Lower leg skin (tissue), 4 donors: ENCODE results near the gene VPS8. TPM values are rescaled to one million over a fixed set of nuclear protein-coding genes. Genes with fewer than 3 reads are reported as not detected.

Experiments used
- DNase-seq, 2 donors: peaks; one replicate each; pipeline ENCODE4 v3.0.0-alpha.2; 2019; ENCODE audit warnings: low spot score in 2 of 2
- H3K4me3 ChIP-seq: fragments of 200-600 bp; sonication (generic); 2 replicates; pipeline ENCODE4 v1.5.1; 2017; ENCODE audit warnings: mild to moderate bottlenecking, low read depth; ENCODE audit not compliant: poor library complexity, severe bottlenecking
- CTCF ChIP-seq, 3 donors: fragments of 450-650 bp; IDR thresholded peaks; one replicate each; pipeline ENCODE4 v1.5.1; 2016; ENCODE audit warnings: antibody characterized with exemption in 3 of 3, mild to moderate bottlenecking in 3 of 3, moderate library complexity in 2 of 3
- POLR2A ChIP-seq, 2 donors: fragments of 450-650 bp; IDR thresholded peaks; one replicate each; pipeline ENCODE4 v1.6.1; 2016 to 2017; ENCODE audit warnings: antibody characterized with exemption in 2 of 2, mild to moderate bottlenecking in 1 of 2, moderate library complexity in 1 of 2
- WGBS, 2 donors: methylation state at CpG; one replicate each; pipeline ENCODE4 v1.1.5; 2018; 5-methylcytosine and 5-hydroxymethylcytosine counted together
- intact Hi-C: fragments of 100-400 bp; cut with DNase I; formaldehyde crosslinking; loops from one replicate; pipeline ENCODE4 v1.15.0; 2023; ENCODE audit warnings: low total_unique reads
- total RNA-seq, 4 donors: library from RNA; depleted of rRNA; stranded (reverse); fragments of >200 nt; gene quantifications; one replicate each; pipeline ENCODE4 v1.1.0, GENCODE V29; 2016

Gene VPS8
- total RNA-seq, 4 donors from 2014 or later, result 31.4 to 67.7 (median 55.1) TPM

- intact Hi-C loops, result no loop called here
- 49 to 55% methylated on average over 2 of the region's 2 CpGs for WGBS, 2 donors
- no peak for DNase-seq
- no peak overlapping the region for H3K4me3 ChIP-seq
- TF ChIP-seq POLR2A (IDR thresholded peaks at IDR 0.05) (no peak), CTCF (IDR thresholded peaks at IDR 0.05) (no peak)
Observed at GRCh38 chr3:185058796-185059195, 246.8 kb downstream of the VPS8 start.

- TF ChIP-seq CTCF (IDR thresholded peaks at IDR 0.05), result no peak
- no peak for TF ChIP-seq POLR2A (IDR thresholded peaks at IDR 0.05)
- 73 to 81% methylated on average over 2 of the region's 2 CpGs for WGBS, 2 donors
- intact Hi-C loops, result no loop called here
- no peak for DNase-seq
- no peak overlapping the region for H3K4me3 ChIP-seq
Observed at GRCh38 chr3:185059766-185060165, 247.8 kb downstream of the VPS8 start.

- no peak overlapping the region for H3K4me3 ChIP-seq
- intact Hi-C loops, result no loop called here
- TF ChIP-seq CTCF (IDR thresholded peaks at IDR 0.05) (no peak), POLR2A (IDR thresholded peaks at IDR 0.05) (no peak)
- whole genome bisulfite sequencing, 2 donors, result 95 to 100% methylated on average over 1 to 2 of the region's 2 CpGs
- no peak for DNase-seq
Observed at GRCh38 chr3:185060655-185061054, 248.7 kb downstream of the VPS8 start.

- intact Hi-C loops, result no loop called here
- DNase-seq, result no peak
- no peak for TF ChIP-seq POLR2A (IDR thresholded peaks at IDR 0.05)
- TF ChIP-seq CTCF (IDR thresholded peaks at IDR 0.05), result no peak
- no peak overlapping the region for H3K4me3 ChIP-seq
Observed at GRCh38 chr3:185062191-185062590, 250.2 kb downstream of the VPS8 start.

GRCh38 chr3:185063431-185063830 is 251.5 kb downstream of the VPS8 start:
- TF ChIP-seq POLR2A (IDR thresholded peaks at IDR 0.05) (no peak), CTCF (IDR thresholded peaks at IDR 0.05) (no peak)
- no peak overlapping the region for H3K4me3 ChIP-seq
- 59 to 67% methylated on average over 3 of the region's 3 CpGs for WGBS, 2 donors
- no peak for DNase-seq
- intact Hi-C loops, result no loop called here

- WGBS, 2 donors, result 85 to 96% methylated on average over 3 of the region's 3 CpGs
- H3K4me3 ChIP-seq, result no peak overlapping the region
- no peak for DNase-seq
- TF ChIP-seq CTCF (IDR thresholded peaks at IDR 0.05), result no peak
- no peak for TF ChIP-seq POLR2A (IDR thresholded peaks at IDR 0.05)
- intact Hi-C loops, result no loop called here
Observed at GRCh38 chr3:185065059-185065458, 253.1 kb downstream of the VPS8 start.
